Upper lobe of right lung (tissue), 1 donor: ENCODE measurements around the gene RNPS1. TPM values are rescaled to one million over a fixed set of nuclear protein-coding genes. Genes with fewer than 3 reads are reported as not detected.

Source experiments
- ATAC-seq: fragments of 200-7000 bp; cut with Tn5 transposase; one replicate; pipeline ENCODE4 v1.9.1; 2020; ENCODE audit warnings: mild to moderate bottlenecking, moderate library complexity
- DNase-seq: peaks from one replicate; pipeline ENCODE4 v3.0.0-alpha.2; 2020
- H3K27ac ChIP-seq: fragments of 200-600 bp; one replicate; pipeline ENCODE4 v1.8.0; 2022
- H3K27me3 ChIP-seq: fragments of 200-600 bp; one replicate; pipeline ENCODE4 v1.8.0; 2022; ENCODE audit warnings: mild to moderate bottlenecking
- H3K36me3 ChIP-seq: fragments of 200-600 bp; one replicate; pipeline ENCODE4 v1.8.0; 2022
- H3K4me1 ChIP-seq: fragments of 200-600 bp; one replicate; pipeline ENCODE4 v1.8.0; 2022
- H3K4me3 ChIP-seq: fragments of 200-600 bp; one replicate; pipeline ENCODE4 v1.8.0; 2022; ENCODE audit warnings: mild to moderate bottlenecking
- H3K9me3 ChIP-seq: fragments of 200-600 bp; one replicate; pipeline ENCODE4 v1.8.0; 2022
- intact Hi-C: fragments of 100-400 bp; cut with DNase I; formaldehyde crosslinking; loops from one replicate; pipeline ENCODE4 v1.11.0; 2022
- total RNA-seq: library from RNA; stranded (reverse); fragmentation: NEBNext Ultra II Directional; extraction: Animal tissue kit (Norgen Biotek cat#: 25700); gene quantifications from one replicate; pipeline ENCODE4 v1.2.1, GENCODE V29; 2021
- TF ChIP-seq, protein P1 (sequence below): fragments of 200-600 bp; IDR thresholded peaks from one replicate; pipeline ENCODE4 v1.8.0; 2022; ENCODE audit warnings: antibody characterized with exemption
- donor health status: DM: no; HTN: yes; CAD: no; lungs with severe emphysema.

RNPS1 gene
- total RNA-seq, 1 donor from 2014 or later, result 116 TPM

DNA sequence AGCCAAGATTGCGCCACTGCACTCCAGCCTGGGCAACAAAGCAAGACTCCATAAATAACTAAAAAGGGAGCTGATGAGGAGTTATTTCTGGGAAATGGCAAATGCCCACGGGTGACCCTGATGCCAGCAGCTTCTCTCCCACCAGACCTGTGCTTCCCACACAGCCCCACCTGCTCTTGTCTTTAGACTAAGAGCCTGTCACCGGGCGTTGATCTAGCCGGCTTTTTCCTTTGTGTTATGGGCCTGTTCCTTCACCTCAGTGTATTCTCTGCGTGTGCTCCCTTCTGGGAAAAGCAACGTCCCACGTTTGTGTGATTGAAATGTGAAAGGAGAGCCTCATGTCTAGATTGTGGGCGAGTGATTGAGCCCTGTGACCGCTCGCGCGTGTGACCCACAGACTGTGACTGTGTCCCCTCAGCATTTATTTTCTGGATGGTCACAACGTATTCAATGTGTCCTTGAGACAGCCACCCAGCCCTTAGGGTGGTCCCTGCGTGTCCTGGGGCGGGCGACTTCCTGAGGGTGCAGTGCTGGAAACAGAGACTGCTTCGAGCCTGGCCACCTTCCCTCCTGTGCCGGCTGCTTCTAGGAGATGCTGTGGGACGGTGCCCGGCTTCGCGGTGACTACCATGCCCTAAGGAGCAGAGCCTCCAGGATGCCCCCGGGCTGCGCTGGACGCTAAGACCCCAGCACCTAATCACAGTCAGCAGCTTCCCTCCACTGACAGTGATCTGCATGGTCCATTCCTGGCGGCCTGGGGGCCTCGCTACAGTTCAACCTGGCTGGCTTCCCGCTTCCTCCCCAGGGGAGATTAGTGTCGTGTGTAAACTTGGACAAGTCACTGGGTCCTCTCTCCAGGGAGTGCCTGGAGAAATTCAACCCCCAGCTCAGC is 7.8 kb upstream of the RNPS1 start:
- TF ChIP-seq, protein P1, sequence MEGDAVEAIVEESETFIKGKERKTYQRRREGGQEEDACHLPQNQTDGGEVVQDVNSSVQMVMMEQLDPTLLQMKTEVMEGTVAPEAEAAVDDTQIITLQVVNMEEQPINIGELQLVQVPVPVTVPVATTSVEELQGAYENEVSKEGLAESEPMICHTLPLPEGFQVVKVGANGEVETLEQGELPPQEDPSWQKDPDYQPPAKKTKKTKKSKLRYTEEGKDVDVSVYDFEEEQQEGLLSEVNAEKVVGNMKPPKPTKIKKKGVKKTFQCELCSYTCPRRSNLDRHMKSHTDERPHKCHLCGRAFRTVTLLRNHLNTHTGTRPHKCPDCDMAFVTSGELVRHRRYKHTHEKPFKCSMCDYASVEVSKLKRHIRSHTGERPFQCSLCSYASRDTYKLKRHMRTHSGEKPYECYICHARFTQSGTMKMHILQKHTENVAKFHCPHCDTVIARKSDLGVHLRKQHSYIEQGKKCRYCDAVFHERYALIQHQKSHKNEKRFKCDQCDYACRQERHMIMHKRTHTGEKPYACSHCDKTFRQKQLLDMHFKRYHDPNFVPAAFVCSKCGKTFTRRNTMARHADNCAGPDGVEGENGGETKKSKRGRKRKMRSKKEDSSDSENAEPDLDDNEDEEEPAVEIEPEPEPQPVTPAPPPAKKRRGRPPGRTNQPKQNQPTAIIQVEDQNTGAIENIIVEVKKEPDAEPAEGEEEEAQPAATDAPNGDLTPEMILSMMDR, result no peak
- H3K4me3 ChIP-seq, result no peak overlapping the region
- peaks cover 37% of the 10 kb centered on the region for H3K36me3 ChIP-seq
- no peaks in the 10 kb centered on the region for H3K4me1 ChIP-seq
- intact Hi-C loops, result no loop called here
- H3K27ac ChIP-seq, result no peak overlapping the region
- H3K27me3 ChIP-seq, result no peaks in the 10 kb centered on the region
- no peaks in the 10 kb centered on the region for H3K9me3 ChIP-seq
- ATAC-seq, result no peak
- DNase-seq, result no peak

DNA sequence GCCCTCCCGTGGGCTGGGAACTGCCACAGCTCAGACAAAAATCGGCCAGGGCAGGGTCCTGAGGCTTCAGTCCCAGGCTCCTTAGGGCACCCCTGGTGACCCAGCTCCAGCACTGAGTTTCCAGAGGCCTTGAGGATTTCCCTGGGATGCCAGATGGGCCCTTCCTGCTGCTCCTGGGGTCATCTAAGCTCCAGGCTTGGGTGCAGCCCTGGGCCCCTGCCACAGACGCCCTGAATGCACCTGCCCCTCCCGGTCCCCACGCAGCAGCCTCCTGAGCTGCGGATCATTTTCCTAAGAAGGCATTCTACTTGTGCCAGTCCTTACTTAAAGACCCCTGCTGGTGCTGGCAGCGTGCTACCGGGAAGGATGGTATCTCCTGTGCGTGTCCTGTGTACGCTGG is 6.0 kb upstream of the RNPS1 start:
- Histone ChIP-seq H3K4me3 (no peak overlapping the region), H3K4me1 (peaks cover 13% of the 10 kb centered on the region), H3K36me3 (peaks cover 25% of the 10 kb centered on the region), H3K27me3 (no peaks in the 10 kb centered on the region), H3K9me3 (no peaks in the 10 kb centered on the region), H3K27ac (no peak overlapping the region)
- DNase-seq (no peak), ATAC-seq (no peak)
- TF ChIP-seq, protein P1, result no peak
- intact Hi-C loops, result no loop called here

GRCh38 chr16:2273484-2273883 is 5.6 kb upstream of the RNPS1 start:
- peaks cover 13% of the 10 kb centered on the region for H3K4me1 ChIP-seq
- H3K36me3 ChIP-seq, result peaks cover 21% of the 10 kb centered on the region
- H3K4me3 ChIP-seq, result no peak overlapping the region
- H3K27me3 ChIP-seq, result no peaks in the 10 kb centered on the region
- intact Hi-C loops, result no loop called here
- ATAC-seq (peak; percentile 9), DNase-seq (peak; percentile 83)
- no peak overlapping the region for H3K27ac ChIP-seq
- no peaks in the 10 kb centered on the region for H3K9me3 ChIP-seq
- TF ChIP-seq, protein P1, result no peak

DNA sequence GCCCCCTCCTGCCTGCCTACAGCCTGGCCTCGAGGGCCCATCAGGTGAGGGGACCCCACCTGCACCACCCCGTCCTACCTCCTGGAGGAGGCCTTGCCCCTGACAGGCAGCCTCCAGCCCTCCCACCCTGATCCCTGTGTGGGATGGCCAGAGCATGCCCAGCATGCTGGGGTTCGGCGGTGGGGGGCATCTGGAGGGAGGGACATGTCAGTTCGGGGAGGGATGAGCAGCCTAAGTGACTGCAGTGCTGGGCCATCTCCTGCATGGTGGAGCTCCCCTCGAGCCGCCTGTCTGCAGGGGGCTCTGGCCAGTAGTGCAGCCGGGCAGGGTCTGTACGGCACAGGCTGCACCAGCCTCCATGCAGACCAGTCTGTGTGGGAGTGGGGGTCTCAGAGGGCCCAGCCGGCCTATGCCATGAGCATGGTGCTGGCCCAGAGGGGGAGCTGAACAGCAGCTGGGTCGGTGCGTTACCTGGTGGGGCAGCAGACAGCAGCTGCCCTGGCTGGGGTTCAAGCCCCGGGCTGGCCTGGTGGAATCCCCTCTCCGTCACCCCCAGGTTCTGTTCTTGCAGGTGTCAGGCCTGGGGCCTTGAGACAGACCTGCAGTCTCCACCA is 4.0 kb upstream of the RNPS1 start:
- no peak overlapping the region for H3K27ac ChIP-seq
- DNase-seq (peak; percentile 76), ATAC-seq (no peak)
- no peak overlapping the region for H3K4me3 ChIP-seq
- no peaks in the 10 kb centered on the region for H3K9me3 ChIP-seq
- intact Hi-C loops, result no loop called here
- H3K4me1 ChIP-seq, result peaks cover 14% of the 10 kb centered on the region
- no peaks in the 10 kb centered on the region for H3K27me3 ChIP-seq
- peaks cover 7% of the 10 kb centered on the region for H3K36me3 ChIP-seq
- TF ChIP-seq, protein P1, result no peak

- Histone ChIP-seq H3K36me3 (no peaks in the 10 kb centered on the region), H3K4me1 (peaks cover 22% of the 10 kb centered on the region), H3K27me3 (no peaks in the 10 kb centered on the region), H3K4me3 (no peak overlapping the region), H3K9me3 (no peaks in the 10 kb centered on the region), H3K27ac (no peak overlapping the region)
- TF ChIP-seq, protein P1, result no peak
- intact Hi-C loops, result no loop called here
- DNase-seq (peak; percentile 79), ATAC-seq (peak; percentile 0)
Measured at GRCh38 chr16:2270588-2271470, 2.9 kb upstream of the RNPS1 start.
